Endothelial cell of umbilical vein (primary cell): Measurements from ENCODE around the gene NR5A2. TPM values are rescaled to one million over a fixed set of nuclear protein-coding genes. Genes with fewer than 3 reads are reported as not detected.

Experiments
- BruUV-seq: library from RNA; stranded (reverse); fragments of 400-500 nt; replicated peaks from 2 replicates; lab custom pipeline; 2021; lab: Mats Ljungman, UMichigan
- CTCF ChIA-PET: fragments of 300-600, 350-600 bp; sonication (Branson Sonifier 250); formaldehyde crosslinking; loops from one replicate; lab custom pipeline; 2021; ENCODE audit warnings: antibody characterized with exemption, inconsistent platforms; lab: Charles Lee
- POLR2A ChIA-PET: fragments of 300-600, 350-600 bp; sonication (Branson Sonifier 250); formaldehyde crosslinking; loops from one replicate; lab custom pipeline; 2021; ENCODE audit warnings: antibody characterized with exemption, inconsistent platforms; lab: Charles Lee
- DNase-seq: peaks from one replicate; pipeline ENCODE4 v3.0.0-alpha.2; 2011; ENCODE audit warnings: low read depth, low spot score
- FAIRE-seq: peaks from 2 replicates; lab custom pipeline; 2011; peaks lifted over from hg19 to GRCh38; lab: Jason Lieb, UNC
- H2AFZ ChIP-seq: 2 replicates; pipeline ENCODE4 v1.6.0; 2012; ENCODE audit warnings: low read depth, low read length, control low read depth, inconsistent platforms
- H3K27ac ChIP-seq: 2 replicates; pipeline ENCODE4 v1.5.1; 2011; ENCODE audit warnings: low read depth, mild to moderate bottlenecking, control low read depth, low read length, moderate library complexity; ENCODE audit not compliant: insufficient read depth
- H3K27me3 ChIP-seq, 2 experiments: 2 replicates each; pipeline versions ENCODE4 v1.6.0 to v1.6.1; 2011; ENCODE audit warnings: low read length in 2 of 2, mixed read lengths in 1 of 2; ENCODE audit not compliant: control insufficient read depth in 2 of 2, insufficient read depth in 2 of 2
- H3K36me3 ChIP-seq, 2 experiments: 2 replicates in 1 of 2; 3 replicates in 1 of 2; pipeline ENCODE4 v1.5.1; 2011; ENCODE audit warnings: low read length in 2 of 2, mild to moderate bottlenecking in 1 of 2, moderate library complexity in 1 of 2; ENCODE audit not compliant: control insufficient read depth in 2 of 2, insufficient read depth in 2 of 2; ENCODE audit errors: extremely low read depth in 1 of 2
- H3K4me1 ChIP-seq: 3 replicates; pipeline ENCODE4 v1.5.1; 2011; ENCODE audit warnings: mild to moderate bottlenecking, low read length; ENCODE audit not compliant: control insufficient read depth, insufficient read depth; ENCODE audit errors: extremely low read depth
- H3K4me2 ChIP-seq: 2 replicates; pipeline ENCODE4 v1.6.1; 2011; ENCODE audit warnings: low read length, control low read depth, mixed read lengths; ENCODE audit not compliant: insufficient read depth
- H3K4me3 ChIP-seq, 3 experiments: fragments of 200-600 bp in 1 of 3; sonication (generic), shearing (Covaris generic) in 1 of 3; replicated peaks in 1 of 3; 2 replicates each; pipeline ENCODE4 v1.5.1; 2011 to 2016; ENCODE audit warnings: control low read depth in 3 of 3, low read length in 3 of 3, mild to moderate bottlenecking in 2 of 3, inconsistent platforms in 1 of 3, low read depth in 1 of 3, moderate library complexity in 1 of 3; ENCODE audit not compliant: insufficient read depth in 1 of 3
- H3K79me2 ChIP-seq: 2 replicates; pipeline ENCODE4 v1.6.0; 2012; ENCODE audit warnings: low read length, inconsistent platforms; ENCODE audit not compliant: control insufficient read depth, insufficient read depth
- H3K9ac ChIP-seq: replicated peaks from 2 replicates; pipeline ENCODE3; 2011; ENCODE audit warnings: low read length, control low read depth; ENCODE audit not compliant: insufficient read depth; ENCODE audit errors: extremely low read depth
- H3K9me1 ChIP-seq: replicated peaks from 3 replicates; pipeline ENCODE4 v1.6.0; 2011; ENCODE audit warnings: mild to moderate bottlenecking, low read length; ENCODE audit not compliant: control insufficient read depth, insufficient read depth; ENCODE audit errors: extremely low read depth
- H3K9me3 ChIP-seq: replicated peaks from 2 replicates; pipeline ENCODE4 v1.5.1; 2012; ENCODE audit warnings: low read length, inconsistent platforms; ENCODE audit not compliant: control insufficient read depth, insufficient read depth
- H4K20me1 ChIP-seq: replicated peaks from 2 replicates; pipeline ENCODE3; 2011; ENCODE audit warnings: mild to moderate bottlenecking, low read length; ENCODE audit not compliant: control insufficient read depth, insufficient read depth; ENCODE audit errors: extremely low read depth
- MYC ChIP-seq: IDR thresholded peaks from one replicate; pipeline ENCODE4 v1.6.1; 2011; ENCODE audit warnings: mild to moderate bottlenecking, low read depth, low read length
- dilution Hi-C: fragments of 300-500 bp; cut with MboI; formaldehyde crosslinking; loops from one replicate; pipeline ENCODE4 v1.15.0; 2019; ENCODE audit warnings: low sequenced_read_pairs; ENCODE audit not compliant: extremely low pct_ligation_motif_present
- intact Hi-C: fragments of 100-400 bp; cut with micrococcal nuclease; formaldehyde crosslinking; loops from one replicate; pipeline ENCODE4 v1.10.0; 2022
- polyA plus RNA-seq, 4 experiments: library from polyadenylated mRNA; depleted of rRNA in 3 of 4; stranded (reverse) in 3 of 4; unstranded in 1 of 4; fragments of >200 nt; gene quantifications; 2 replicates each; pipeline versions ENCODE4 v1.2.1 to v1.2.3, GENCODE V29; 2011 to 2012; ENCODE audit warnings: missing spikeins in 1 of 4
- total RNA-seq: library from RNA; stranded (reverse); gene quantifications from 2 replicates; pipeline ENCODE4 v1.2.3, GENCODE V29; 2021
- TF ChIP-seq, protein P1 (sequence below), 2 donors: IDR thresholded peaks; 1 replicate in 1 of 2; 2 replicates in 1 of 2; pipeline ENCODE4 v1.5.1; 2011; ENCODE audit warnings: low read length in 2 of 2, mild to moderate bottlenecking in 2 of 2, moderate library complexity in 2 of 2, control low read depth in 1 of 2, inconsistent platforms in 1 of 2, low read depth in 1 of 2; ENCODE audit not compliant: insufficient read depth in 1 of 2; ENCODE audit errors: extremely low read depth in 1 of 2

NR5A2 gene
- total and polyA plus RNA-seq, 2 donors (not counting 3 experiments of a cell fraction or from before 2014, with no cell fraction given): 3.4 to 12.1 TPM

DNA sequence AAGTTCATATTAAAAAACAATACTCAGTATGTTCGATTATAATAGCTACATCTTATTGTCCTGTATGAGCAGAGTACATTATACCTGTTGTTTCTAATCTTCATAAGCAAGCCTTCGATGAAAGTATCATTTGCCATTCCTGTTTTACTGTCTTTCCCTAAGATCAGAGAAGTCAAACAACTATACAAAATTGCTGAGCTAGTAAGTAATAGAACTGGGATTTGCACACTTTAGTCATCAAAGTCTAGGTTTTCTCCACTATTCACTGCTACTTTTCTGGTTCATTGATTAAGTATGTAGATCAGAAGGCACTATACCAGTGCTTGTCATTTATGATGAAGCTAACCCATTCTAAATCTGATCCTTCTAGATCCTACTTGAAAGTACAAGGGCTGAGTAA lies 108.9 kb downstream of the NR5A2 start:
- dilution Hi-C loops (no loop called here), intact Hi-C loops (loop anchor here (5.0 kb wide), 1 partner anchor 271 kb away; no protein-coding TSS in a partner anchor)
- H3K4me1 ChIP-seq: no peaks in the 10 kb centered on the region
- H3K27me3 ChIP-seq: no peaks in the 10 kb centered on the region
- H2AFZ ChIP-seq: no peak overlapping the region
- FAIRE-seq: no peak
- no peak overlapping the region for H3K27ac ChIP-seq
- TF ChIP-seq, protein P1, sequence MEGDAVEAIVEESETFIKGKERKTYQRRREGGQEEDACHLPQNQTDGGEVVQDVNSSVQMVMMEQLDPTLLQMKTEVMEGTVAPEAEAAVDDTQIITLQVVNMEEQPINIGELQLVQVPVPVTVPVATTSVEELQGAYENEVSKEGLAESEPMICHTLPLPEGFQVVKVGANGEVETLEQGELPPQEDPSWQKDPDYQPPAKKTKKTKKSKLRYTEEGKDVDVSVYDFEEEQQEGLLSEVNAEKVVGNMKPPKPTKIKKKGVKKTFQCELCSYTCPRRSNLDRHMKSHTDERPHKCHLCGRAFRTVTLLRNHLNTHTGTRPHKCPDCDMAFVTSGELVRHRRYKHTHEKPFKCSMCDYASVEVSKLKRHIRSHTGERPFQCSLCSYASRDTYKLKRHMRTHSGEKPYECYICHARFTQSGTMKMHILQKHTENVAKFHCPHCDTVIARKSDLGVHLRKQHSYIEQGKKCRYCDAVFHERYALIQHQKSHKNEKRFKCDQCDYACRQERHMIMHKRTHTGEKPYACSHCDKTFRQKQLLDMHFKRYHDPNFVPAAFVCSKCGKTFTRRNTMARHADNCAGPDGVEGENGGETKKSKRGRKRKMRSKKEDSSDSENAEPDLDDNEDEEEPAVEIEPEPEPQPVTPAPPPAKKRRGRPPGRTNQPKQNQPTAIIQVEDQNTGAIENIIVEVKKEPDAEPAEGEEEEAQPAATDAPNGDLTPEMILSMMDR (IDR thresholded peaks at IDR 0.05; ENCODE audit: extremely low read depth in 1 of 2, insufficient read depth in 1 of 2, low read depth in 1 of 2, low read length in 2 of 2): no peak
- no TSS peak for BruUV-seq
- ChIA-PET CTCF (interaction anchor here (1.0 to 4.3 kb wide), 3 partner anchors 139 to 452 kb away, joined by 3 to 45 read pairs (median 5); no protein-coding TSS in a partner anchor), POLR2A (interaction anchor here (0.5 kb wide), 1 partner anchor 251 kb away, joined by 6 read pairs; no protein-coding TSS in a partner anchor)
- H3K9ac ChIP-seq: no peak overlapping the region
- H3K79me2 ChIP-seq: no peaks in the 10 kb centered on the region
- H3K4me3 ChIP-seq: no peak overlapping the region
- H4K20me1 ChIP-seq: no peaks in the 10 kb centered on the region
- DNase-seq: no peak
- no peak overlapping the region for H3K4me2 ChIP-seq
- no peaks in the 10 kb centered on the region for H3K9me3 ChIP-seq
- no peaks in the 10 kb centered on the region for H3K36me3 ChIP-seq
- no peaks in the 10 kb centered on the region for H3K9me1 ChIP-seq

DNA sequence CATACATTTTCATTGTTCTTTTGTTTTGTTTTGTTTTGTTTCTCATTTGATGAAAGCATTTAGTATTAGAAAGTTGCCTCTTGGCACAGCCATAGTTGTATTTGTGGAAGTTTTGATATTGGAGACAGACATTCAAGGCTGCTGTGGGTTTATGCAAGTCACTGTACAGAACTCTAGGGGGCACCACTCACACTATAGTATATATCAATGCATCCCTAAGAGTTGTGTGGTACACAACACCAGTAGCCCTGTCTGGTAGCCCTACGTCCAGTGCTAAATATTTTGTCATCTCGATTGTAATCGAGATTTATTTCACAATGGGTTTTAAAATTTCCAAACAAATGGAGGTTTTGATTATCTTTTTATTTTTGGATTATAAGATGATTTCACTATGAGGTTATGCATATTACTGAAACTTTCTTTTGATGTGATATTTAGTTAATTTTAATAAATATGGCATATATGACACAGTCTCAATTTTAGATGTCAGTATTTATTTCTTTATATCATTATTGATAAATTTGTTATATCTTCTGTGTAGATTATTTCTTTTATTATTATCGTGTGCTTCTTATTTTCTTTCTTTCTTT lies 112.2 kb downstream of the NR5A2 start:
- no peak overlapping the region for H3K4me2 ChIP-seq
- no peak overlapping the region for H2AFZ ChIP-seq
- peak; percentile 66 for FAIRE-seq
- no peaks in the 10 kb centered on the region for H3K9me1 ChIP-seq
- intact Hi-C loops (loop anchor here (1.0 to 5.0 kb wide), 6 partner anchors 40 to 455 kb away; no protein-coding TSS in a partner anchor), dilution Hi-C loops (no loop called here)
- H3K79me2 ChIP-seq: no peaks in the 10 kb centered on the region
- BruUV-seq: no TSS peak
- ChIA-PET CTCF (interaction anchor here (0.6 to 4.3 kb wide), 29 partner anchors 8 to 455 kb away, joined by 3 to 45 read pairs (median 4); no protein-coding TSS in a partner anchor), POLR2A (no interaction called here)
- TF ChIP-seq, protein P1 (IDR thresholded peaks at IDR 0.05; ENCODE audit: extremely low read depth in 1 of 2, insufficient read depth in 1 of 2, low read depth in 1 of 2, low read length in 2 of 2): peak; percentile 64 to 65
- no peak for TF ChIP-seq MYC
- DNase-seq: peak; percentile 67
- H3K27ac ChIP-seq: no peak overlapping the region
- H3K36me3 ChIP-seq: no peaks in the 10 kb centered on the region
- H4K20me1 ChIP-seq: no peaks in the 10 kb centered on the region
- H3K9ac ChIP-seq: no peak overlapping the region
- H3K27me3 ChIP-seq: no peaks in the 10 kb centered on the region
- H3K4me3 ChIP-seq: no peak overlapping the region
- no peaks in the 10 kb centered on the region for H3K4me1 ChIP-seq
- no peaks in the 10 kb centered on the region for H3K9me3 ChIP-seq
